OCI-LY1 (cell line): ENCODE measurements around the gene GNAS-AS1.

Experiments
- CTCF ChIP-seq: fragments of 200-600 bp; sonication (generic), shearing (Covaris generic); IDR thresholded peaks from 2 replicates; pipeline ENCODE4 v1.5.1; 2017; ENCODE audit warnings: mild to moderate bottlenecking, antibody characterized with exemption, low read length, moderate library complexity, mixed read lengths
- EZH2 ChIP-seq: fragments of 200-600 bp; sonication (generic), shearing (Covaris generic); IDR thresholded peaks from 2 replicates; pipeline ENCODE4 v1.8.0; 2017; ENCODE audit warnings: borderline replicate concordance, mixed run types, mild to moderate bottlenecking, antibody characterized with exemption, low read length, moderate library complexity, mixed read lengths

GRCh38 chr20:58894652-58895447 is 44.1 kb upstream of the GNAS-AS1 start:
- TF ChIP-seq CTCF (no peak), EZH2 (no peak)
